ENCODE results near the gene PIEZO1.

Gene PIEZO1

DNA sequence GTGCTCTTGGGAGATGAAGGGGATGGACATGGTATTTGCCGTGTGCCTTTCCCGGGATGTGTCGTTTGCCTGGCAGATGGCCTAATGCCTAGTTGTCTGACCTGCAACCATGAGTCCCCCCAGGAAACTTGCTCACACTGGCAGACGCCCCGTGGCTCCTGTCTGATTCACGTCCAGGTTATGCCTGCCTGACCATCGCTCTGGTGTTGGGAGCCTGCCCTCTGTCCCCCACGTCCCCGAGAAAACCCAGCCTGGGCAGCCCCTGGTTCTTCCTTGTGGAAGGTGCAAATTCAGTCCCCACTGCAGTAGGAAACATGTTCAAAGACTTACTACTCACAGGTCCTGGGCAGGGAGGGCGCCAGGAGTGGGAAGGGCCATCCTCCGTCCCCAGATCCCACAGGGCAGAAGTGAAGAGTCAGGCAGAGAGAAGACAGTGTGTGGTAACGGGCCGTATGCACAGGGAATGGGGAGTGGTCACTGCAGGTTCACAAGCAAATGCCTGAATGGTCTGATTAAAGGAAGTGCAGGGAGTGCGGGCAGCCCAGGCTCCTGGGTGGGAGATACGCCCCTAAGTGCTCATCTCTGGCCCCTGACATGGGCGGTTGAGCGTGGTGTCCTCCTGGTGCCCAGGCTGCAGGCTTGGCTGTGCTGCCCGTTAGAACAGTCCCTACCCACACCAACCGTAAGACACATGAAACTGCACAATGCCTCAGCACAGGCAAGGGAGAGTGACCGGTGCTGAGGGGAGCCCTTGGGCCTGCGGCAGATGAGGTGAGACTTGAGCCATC lies 94.5 kb downstream of the PIEZO1 start:
- TF ChIP-seq, protein P1, sequence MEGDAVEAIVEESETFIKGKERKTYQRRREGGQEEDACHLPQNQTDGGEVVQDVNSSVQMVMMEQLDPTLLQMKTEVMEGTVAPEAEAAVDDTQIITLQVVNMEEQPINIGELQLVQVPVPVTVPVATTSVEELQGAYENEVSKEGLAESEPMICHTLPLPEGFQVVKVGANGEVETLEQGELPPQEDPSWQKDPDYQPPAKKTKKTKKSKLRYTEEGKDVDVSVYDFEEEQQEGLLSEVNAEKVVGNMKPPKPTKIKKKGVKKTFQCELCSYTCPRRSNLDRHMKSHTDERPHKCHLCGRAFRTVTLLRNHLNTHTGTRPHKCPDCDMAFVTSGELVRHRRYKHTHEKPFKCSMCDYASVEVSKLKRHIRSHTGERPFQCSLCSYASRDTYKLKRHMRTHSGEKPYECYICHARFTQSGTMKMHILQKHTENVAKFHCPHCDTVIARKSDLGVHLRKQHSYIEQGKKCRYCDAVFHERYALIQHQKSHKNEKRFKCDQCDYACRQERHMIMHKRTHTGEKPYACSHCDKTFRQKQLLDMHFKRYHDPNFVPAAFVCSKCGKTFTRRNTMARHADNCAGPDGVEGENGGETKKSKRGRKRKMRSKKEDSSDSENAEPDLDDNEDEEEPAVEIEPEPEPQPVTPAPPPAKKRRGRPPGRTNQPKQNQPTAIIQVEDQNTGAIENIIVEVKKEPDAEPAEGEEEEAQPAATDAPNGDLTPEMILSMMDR (IDR thresholded peaks at IDR 0.05; ENCODE audit: low read depth, low read length, poor library complexity, severe bottlenecking) = no peak
- no peak for TF ChIP-seq EZH2phosphoT487 (IDR thresholded peaks at IDR 0.05; ENCODE audit: borderline replicate concordance, low read length)
- Histone ChIP-seq H3K36me3 (ENCODE audit: control insufficient read depth, low read length) (no peaks in the 10 kb centered on the region), H3K79me2 (ENCODE audit: control insufficient read depth, low read length) (no peaks in the 10 kb centered on the region), H3K4me2 (ENCODE audit: low read length) (no peak overlapping the region), H3K4me1 (ENCODE audit: control insufficient read depth, low read length) (peaks cover 21% of the 10 kb centered on the region), H3F3A (ENCODE audit: control insufficient read depth, insufficient read depth) (no peaks in the 10 kb centered on the region), H3K9me3 (ENCODE audit: control insufficient read depth, insufficient read depth, low read length) (no peaks in the 10 kb centered on the region), H4K20me1 (ENCODE audit: control insufficient read depth, insufficient read depth, low read depth, low read length) (no peaks in the 10 kb centered on the region), H3K4me3 (ENCODE audit: low read length) (no peak overlapping the region), H3K27me3 (ENCODE audit: control insufficient read depth, low read length) (peaks cover 8% of the 10 kb centered on the region), H3K9me2 (replicated peaks; ENCODE audit: control insufficient read depth, low read length) (no peaks in the 10 kb centered on the region), H3K27ac (ENCODE audit: low read depth, low read length) (no peak overlapping the region)

DNA sequence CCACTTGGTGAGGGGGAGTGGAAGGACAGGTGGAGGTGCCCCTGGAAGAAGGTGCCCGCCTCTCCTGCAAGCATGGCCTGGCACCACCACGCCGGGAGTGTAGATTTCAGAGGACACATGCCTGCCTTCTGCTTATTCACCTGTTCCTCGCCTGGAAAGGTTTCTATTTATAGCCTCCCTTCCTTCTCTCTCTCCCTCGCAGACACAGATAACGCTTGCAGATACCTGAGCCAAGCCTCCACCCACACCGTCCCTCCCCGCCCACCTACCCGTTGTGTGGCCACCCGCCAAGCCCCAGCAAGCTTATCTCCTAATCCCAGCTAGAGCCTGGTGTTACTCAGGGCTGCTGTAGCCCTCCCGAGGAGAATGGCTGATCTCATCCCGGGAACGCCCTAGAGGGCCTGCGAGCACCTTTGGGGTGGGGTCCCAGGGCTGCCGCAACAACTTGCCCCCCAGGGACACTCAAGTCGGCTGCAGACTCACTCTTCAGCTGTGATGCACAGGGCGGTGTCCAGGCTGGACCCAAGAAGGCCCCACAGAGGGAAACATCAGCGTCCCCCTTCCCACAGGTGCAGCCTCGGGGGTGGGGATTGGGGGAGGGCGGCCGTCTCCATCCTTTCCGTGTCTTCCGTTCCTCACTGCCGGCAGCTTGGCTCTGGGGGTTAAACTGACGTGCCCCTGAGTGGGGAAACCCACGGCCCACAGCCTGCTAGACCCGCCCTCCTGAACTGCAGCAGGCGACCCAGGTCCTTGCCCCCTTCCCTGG lies 96.8 kb downstream of the PIEZO1 start:
- Histone ChIP-seq H3F3A (ENCODE audit: control insufficient read depth, insufficient read depth) (0 out of 2 replicates have a peak, but pooled peaks cover 2% of the 10 kb centered on the region), H3K9me3 (ENCODE audit: control insufficient read depth, insufficient read depth, low read length) (no peaks in the 10 kb centered on the region), H3K4me1 (ENCODE audit: control insufficient read depth, low read length) (peaks cover 40% of the 10 kb centered on the region), H3K27me3 (ENCODE audit: control insufficient read depth, low read length) (peaks cover 8% of the 10 kb centered on the region), H3K36me3 (ENCODE audit: control insufficient read depth, low read length) (no peaks in the 10 kb centered on the region), H3K9me2 (replicated peaks; ENCODE audit: control insufficient read depth, low read length) (no peaks in the 10 kb centered on the region), H3K4me3 (ENCODE audit: low read length) (no peak overlapping the region), H4K20me1 (ENCODE audit: control insufficient read depth, insufficient read depth, low read depth, low read length) (no peaks in the 10 kb centered on the region), H3K4me2 (ENCODE audit: low read length) (no peak overlapping the region), H3K79me2 (ENCODE audit: control insufficient read depth, low read length) (no peaks in the 10 kb centered on the region), H3K27ac (ENCODE audit: low read depth, low read length) (no peak overlapping the region)
- TF ChIP-seq EZH2phosphoT487 (IDR thresholded peaks at IDR 0.05; ENCODE audit: borderline replicate concordance, low read length) = no peak
- TF ChIP-seq, protein P1 (IDR thresholded peaks at IDR 0.05; ENCODE audit: low read depth, low read length, poor library complexity, severe bottlenecking) = no peak

DNA sequence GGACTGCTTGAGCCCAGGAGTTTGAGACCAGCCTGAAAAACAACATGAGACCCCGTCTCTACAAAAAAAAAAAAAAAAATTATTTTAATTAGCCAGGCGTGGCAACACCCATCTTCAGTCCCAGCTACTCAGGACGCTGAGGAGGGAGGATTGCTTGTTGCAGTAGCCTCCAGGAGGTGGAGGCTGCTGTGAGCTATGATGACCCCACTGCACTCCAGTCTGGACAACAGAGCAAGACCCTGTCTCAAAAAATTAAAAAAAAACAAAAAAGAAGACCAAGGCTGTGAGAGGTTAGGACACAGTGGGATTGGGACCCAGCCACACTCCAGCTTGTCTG lies 97.4 kb downstream of the PIEZO1 start:
- Histone ChIP-seq H3K9me3 (ENCODE audit: control insufficient read depth, insufficient read depth, low read length) (no peaks in the 10 kb centered on the region), H3K36me3 (ENCODE audit: control insufficient read depth, low read length) (no peaks in the 10 kb centered on the region), H3K27me3 (ENCODE audit: control insufficient read depth, low read length) (peaks cover 8% of the 10 kb centered on the region), H3F3A (ENCODE audit: control insufficient read depth, insufficient read depth) (0 out of 2 replicates have a peak, but pooled peaks cover 2% of the 10 kb centered on the region), H3K27ac (ENCODE audit: low read depth, low read length) (no peak overlapping the region), H3K4me3 (ENCODE audit: low read length) (no peak overlapping the region), H3K9me2 (replicated peaks; ENCODE audit: control insufficient read depth, low read length) (no peaks in the 10 kb centered on the region), H4K20me1 (ENCODE audit: control insufficient read depth, insufficient read depth, low read depth, low read length) (no peaks in the 10 kb centered on the region), H3K4me1 (ENCODE audit: control insufficient read depth, low read length) (peaks cover 43% of the 10 kb centered on the region), H3K4me2 (ENCODE audit: low read length) (no peak overlapping the region), H3K79me2 (ENCODE audit: control insufficient read depth, low read length) (no peaks in the 10 kb centered on the region)
- no peak for TF ChIP-seq EZH2phosphoT487 (IDR thresholded peaks at IDR 0.05; ENCODE audit: borderline replicate concordance, low read length)
- TF ChIP-seq, protein P1 (IDR thresholded peaks at IDR 0.05; ENCODE audit: low read depth, low read length, poor library complexity, severe bottlenecking) = no peak

All from DOHH2 (cell line).